Bronchial epithelial cell (primary cell): ENCODE data around the gene NFE2L1. TPM values are rescaled to one million over a fixed set of nuclear protein-coding genes. Genes with fewer than 3 reads are reported as not detected.
A peak's percentile ranks its signal among the peaks of the same experiment; 100 is the strongest.

ENCODE experiments used
- DNase-seq: peaks from one replicate; pipeline ENCODE4 v3.0.0-alpha.2; 2010; ENCODE audit warnings: low read depth
- FAIRE-seq: peaks from 2 replicates; lab custom pipeline; 2011; peaks lifted over from hg19 to GRCh38; lab: Jason Lieb, UNC
- H3K27me3 ChIP-seq: 2 replicates; pipeline ENCODE4 v1.5.1; 2011; ENCODE audit warnings: low read length; ENCODE audit not compliant: control insufficient read depth, insufficient read depth
- H3K36me3 ChIP-seq: 2 replicates; pipeline ENCODE4 v1.5.1; 2011; ENCODE audit warnings: low read length; ENCODE audit not compliant: control insufficient read depth, insufficient read depth
- H3K4me3 ChIP-seq: 2 replicates; pipeline ENCODE4 v1.5.1; 2011; ENCODE audit warnings: mild to moderate bottlenecking, low read depth, low read length, control low read depth
- CTCF ChIP-seq: IDR thresholded peaks from 2 replicates; pipeline ENCODE4 v1.5.1; 2011; ENCODE audit warnings: mild to moderate bottlenecking, moderate library complexity, low read length, control low read depth, inconsistent platforms; ENCODE audit not compliant: insufficient read depth, severe bottlenecking
- total RNA-seq: library from RNA; depleted of rRNA; stranded (reverse); fragments of >200 nt; gene quantifications from 2 replicates; pipeline ENCODE4 v1.2.1, GENCODE V29; 2014

Gene NFE2L1
- total RNA-seq, 1 donor from 2014 or later, result 84.2 TPM

GRCh38 chr17:48048384-48049126 is 396 bp downstream of the NFE2L1 start:
- DNase-seq (peak; percentile 70), FAIRE-seq (no peak)
- peaks cover 6% of the 10 kb centered on the region for H3K36me3 ChIP-seq
- no peak for TF ChIP-seq CTCF
- H3K27me3 ChIP-seq, result no peaks in the 10 kb centered on the region
- peak overlapping the region; percentile 72 for H3K4me3 ChIP-seq

- TF ChIP-seq CTCF, result no peak
- FAIRE-seq (no peak), DNase-seq (no peak)
- Histone ChIP-seq H3K4me3 (peak overlapping the region; percentile 9), H3K27me3 (no peaks in the 10 kb centered on the region), H3K36me3 (peaks cover 11% of the 10 kb centered on the region)
These were observed 3.1 kb downstream of the NFE2L1 start for GRCh38 chr17:48051283-48051682.

GRCh38 chr17:48051706-48052486 is 3.7 kb downstream of the NFE2L1 start:
- Histone ChIP-seq H3K36me3 (peaks cover 17% of the 10 kb centered on the region), H3K4me3 (peak overlapping the region; percentile 9), H3K27me3 (no peaks in the 10 kb centered on the region)
- DNase-seq, result no peak
- no peak for TF ChIP-seq CTCF
- FAIRE-seq, result no peak

- no peak for TF ChIP-seq CTCF
- peaks cover 22% of the 10 kb centered on the region for H3K36me3 ChIP-seq
- no peak for DNase-seq
- H3K27me3 ChIP-seq, result no peaks in the 10 kb centered on the region
- peak overlapping the region; percentile 3 for H3K4me3 ChIP-seq
- no peak for FAIRE-seq
These were observed 5.0 kb downstream of the NFE2L1 start for GRCh38 chr17:48052956-48053757.

GRCh38 chr17:48053758-48054237 is 5.6 kb downstream of the NFE2L1 start:
- no peak for DNase-seq
- no peak overlapping the region for H3K4me3 ChIP-seq
- no peaks in the 10 kb centered on the region for H3K27me3 ChIP-seq
- FAIRE-seq, result no peak
- TF ChIP-seq CTCF, result no peak
- H3K36me3 ChIP-seq, result peaks cover 23% of the 10 kb centered on the region
